ENCODE measurements around the gene RPL7L1.
"Not testable (repeated sequence)": the region's sequence is repeated elsewhere in the genome, so short reads cannot be mapped to it uniquely, and the experiment has no call there.

Gene RPL7L1

GRCh38 chr6:42879372-42880239 lies at the start of gene RPL7L1:
Gene RPL7L1 (plus strand): TSS chr6:42879616. CDS start chr6:42879911, 295 bp downstream.
- peak; percentile 77 for DNase-seq (ENCODE audit: low read depth)

GRCh38 chr6:42831237-42831636 lies 48.2 kb upstream of the RPL7L1 start:
- no peak for DNase-seq (ENCODE audit: low read depth)

GRCh38 chr6:42834056-42834455 lies 45.4 kb upstream of the RPL7L1 start:
- DNase-seq (ENCODE audit: low read depth) = no peak

DNA sequence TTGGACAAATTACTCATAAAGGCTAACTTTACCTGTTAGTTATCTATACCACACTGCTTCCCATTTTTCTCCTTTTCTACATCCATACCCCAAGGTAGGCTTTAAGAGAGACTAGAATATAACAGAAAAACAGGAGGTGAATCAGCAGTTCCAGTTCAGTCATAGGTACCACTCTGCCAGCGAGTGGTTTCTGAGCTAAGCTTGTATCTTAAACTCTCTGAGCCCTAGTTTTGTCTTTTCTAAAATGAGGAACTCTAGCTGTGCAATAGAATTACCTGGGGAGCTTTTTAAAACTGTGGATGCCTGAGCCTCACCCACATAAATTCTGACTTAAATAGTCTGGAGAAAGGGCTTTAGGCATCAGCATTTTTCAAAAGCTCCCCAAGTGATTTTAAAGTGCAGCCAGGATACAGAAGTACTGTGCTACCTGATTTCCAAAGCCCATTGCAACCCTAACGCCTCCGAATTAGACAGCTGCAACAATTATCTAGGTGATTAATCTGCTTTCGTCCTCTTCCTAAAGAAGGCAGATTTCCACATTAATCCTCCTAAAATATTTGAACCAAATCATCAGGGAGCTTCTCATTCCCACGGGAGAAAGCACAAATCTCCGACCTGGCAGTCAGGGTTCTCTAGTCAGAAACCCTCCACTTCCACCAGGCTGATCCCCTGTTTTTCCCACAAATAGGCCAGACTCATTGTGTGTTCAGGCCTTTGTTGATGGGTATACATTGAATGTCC lies 37.4 kb upstream of the RPL7L1 start:
- no peak for DNase-seq (ENCODE audit: low read depth)

- no peak for DNase-seq (ENCODE audit: low read depth)
Measured at GRCh38 chr6:42845327-42845694, 34.1 kb upstream of the RPL7L1 start.

- no peak for DNase-seq (ENCODE audit: low read depth)
Measured at GRCh38 chr6:42846505-42846904, 32.9 kb upstream of the RPL7L1 start.

DNA sequence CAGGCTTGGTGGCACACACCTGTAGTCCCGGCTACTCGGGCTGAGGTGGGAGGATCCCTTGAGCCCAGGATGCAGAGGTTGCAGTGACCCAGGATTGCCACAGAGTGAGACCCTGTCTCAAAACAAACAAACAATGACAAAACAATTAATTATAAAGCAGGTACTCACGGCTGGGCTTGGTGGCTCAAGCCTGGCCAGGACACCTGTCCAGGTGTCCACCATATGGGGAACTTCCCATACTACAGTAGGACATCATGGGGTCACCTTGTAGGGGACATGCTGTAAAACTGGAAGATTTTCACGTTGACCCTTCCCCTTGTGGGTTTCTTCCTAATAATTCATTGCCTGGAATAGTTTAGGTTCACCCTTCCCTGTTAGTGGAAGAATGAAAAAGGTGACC lies 30.7 kb upstream of the RPL7L1 start:
- no peak for DNase-seq (ENCODE audit: low read depth)

DNA sequence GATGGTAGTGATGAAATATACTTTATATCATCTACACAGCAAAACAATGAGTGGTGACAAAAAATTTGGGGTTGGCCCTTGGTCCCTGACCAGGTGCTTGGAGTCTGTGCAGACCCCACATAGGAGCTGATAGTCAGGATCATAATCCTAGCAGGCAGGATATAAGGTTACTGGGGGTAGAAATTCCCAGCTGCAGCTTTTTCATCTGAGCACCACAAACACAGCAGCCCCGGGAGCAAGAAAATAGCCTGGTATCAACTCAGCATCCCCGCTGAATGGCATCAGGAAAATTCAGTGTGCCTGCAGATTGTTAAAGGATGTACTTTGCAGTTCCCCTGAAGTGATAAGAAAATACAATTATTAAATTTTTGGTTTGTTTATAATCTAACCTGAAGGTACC lies 27.8 kb upstream of the RPL7L1 start:
- DNase-seq (ENCODE audit: low read depth) = no peak

- DNase-seq (ENCODE audit: low read depth) = no peak
Measured at GRCh38 chr6:42860036-42860435, 19.4 kb upstream of the RPL7L1 start.

GRCh38 chr6:42860481-42860880 lies 18.9 kb upstream of the RPL7L1 start:
- DNase-seq (ENCODE audit: low read depth) = no peak

DNA sequence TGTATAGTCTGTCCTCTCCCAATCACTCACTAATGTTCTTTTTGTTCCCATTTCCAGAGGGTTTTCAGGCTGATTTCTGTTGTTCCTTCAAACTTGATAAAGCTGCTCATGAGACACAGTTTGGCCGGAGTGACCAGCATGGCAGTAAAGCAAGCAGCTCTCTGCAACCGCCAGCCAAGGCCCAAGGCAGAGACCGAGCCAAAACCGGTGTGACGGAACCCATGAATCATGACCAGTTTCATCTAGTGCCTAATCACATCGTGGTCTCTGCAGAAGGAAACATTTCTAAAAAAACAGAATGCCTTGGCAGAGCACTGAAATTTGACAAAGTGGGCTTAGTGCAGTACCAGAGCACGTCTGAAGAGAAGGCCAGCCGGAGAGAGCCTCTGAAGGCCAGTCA lies 14.8 kb upstream of the RPL7L1 start:
- no peak for DNase-seq (ENCODE audit: low read depth)

- DNase-seq (ENCODE audit: low read depth) = no peak
Measured at GRCh38 chr6:42870145-42870936, 9.1 kb upstream of the RPL7L1 start.

DNA sequence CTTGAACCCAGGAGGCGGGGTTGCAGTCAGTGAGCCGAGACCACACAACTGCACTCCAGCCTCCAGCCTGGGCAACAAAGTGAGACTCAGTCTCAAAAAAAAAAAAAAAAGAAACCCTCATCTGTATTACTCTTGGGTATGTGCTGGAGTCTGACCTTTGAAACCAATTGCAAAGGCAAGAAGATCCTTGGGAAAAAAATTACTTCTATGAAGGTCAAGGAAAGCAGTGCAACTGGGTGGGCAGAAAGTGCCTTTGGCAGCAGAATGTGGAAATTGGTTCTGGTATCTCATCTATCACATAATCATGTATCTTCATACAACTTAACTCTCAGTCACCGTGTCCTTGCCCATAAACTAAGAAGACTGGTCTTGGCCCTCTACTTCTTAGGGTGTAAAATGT lies 7.7 kb upstream of the RPL7L1 start:
- no peak for DNase-seq (ENCODE audit: low read depth)

GRCh38 chr6:42873313-42873712 lies 6.1 kb upstream of the RPL7L1 start:
- DNase-seq (ENCODE audit: low read depth) = no peak

- no peak for DNase-seq (ENCODE audit: low read depth)
Measured at GRCh38 chr6:42877695-42878094, 1.7 kb upstream of the RPL7L1 start.

- DNase-seq (ENCODE audit: low read depth) = not testable (repeated sequence)
Measured at GRCh38 chr6:42880240-42880817, 913 bp downstream of the RPL7L1 start.

GRCh38 chr6:42880871-42881270 lies 1.5 kb downstream of the RPL7L1 start:
- not testable (repeated sequence) for DNase-seq (ENCODE audit: low read depth)

- no peak for DNase-seq (ENCODE audit: low read depth)
Measured at GRCh38 chr6:42885702-42886101, 6.3 kb downstream of the RPL7L1 start.

- not testable (repeated sequence) for DNase-seq (ENCODE audit: low read depth)
Measured at GRCh38 chr6:42888201-42888600, 8.8 kb downstream of the RPL7L1 start.

DNA sequence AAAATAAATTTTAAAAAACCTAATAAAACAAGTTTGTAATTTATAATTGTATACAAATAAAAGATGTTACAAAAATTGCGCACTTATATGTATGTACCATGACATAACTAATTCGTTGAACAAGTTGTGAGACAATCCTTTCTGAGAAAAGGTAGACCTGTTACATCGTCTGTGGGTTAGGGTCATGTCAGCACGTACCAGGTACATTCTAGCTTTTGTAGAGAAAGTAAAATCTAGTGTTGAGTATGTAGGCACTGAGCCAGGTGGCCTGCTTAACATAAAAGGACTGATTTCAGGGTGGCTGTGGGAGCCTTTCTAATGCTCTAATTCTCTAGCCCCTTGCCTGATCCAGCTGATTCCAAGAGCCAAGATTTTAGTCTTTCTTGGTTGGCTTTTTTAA lies 10.4 kb downstream of the RPL7L1 start:
- no peak for DNase-seq (ENCODE audit: low read depth)

DNA sequence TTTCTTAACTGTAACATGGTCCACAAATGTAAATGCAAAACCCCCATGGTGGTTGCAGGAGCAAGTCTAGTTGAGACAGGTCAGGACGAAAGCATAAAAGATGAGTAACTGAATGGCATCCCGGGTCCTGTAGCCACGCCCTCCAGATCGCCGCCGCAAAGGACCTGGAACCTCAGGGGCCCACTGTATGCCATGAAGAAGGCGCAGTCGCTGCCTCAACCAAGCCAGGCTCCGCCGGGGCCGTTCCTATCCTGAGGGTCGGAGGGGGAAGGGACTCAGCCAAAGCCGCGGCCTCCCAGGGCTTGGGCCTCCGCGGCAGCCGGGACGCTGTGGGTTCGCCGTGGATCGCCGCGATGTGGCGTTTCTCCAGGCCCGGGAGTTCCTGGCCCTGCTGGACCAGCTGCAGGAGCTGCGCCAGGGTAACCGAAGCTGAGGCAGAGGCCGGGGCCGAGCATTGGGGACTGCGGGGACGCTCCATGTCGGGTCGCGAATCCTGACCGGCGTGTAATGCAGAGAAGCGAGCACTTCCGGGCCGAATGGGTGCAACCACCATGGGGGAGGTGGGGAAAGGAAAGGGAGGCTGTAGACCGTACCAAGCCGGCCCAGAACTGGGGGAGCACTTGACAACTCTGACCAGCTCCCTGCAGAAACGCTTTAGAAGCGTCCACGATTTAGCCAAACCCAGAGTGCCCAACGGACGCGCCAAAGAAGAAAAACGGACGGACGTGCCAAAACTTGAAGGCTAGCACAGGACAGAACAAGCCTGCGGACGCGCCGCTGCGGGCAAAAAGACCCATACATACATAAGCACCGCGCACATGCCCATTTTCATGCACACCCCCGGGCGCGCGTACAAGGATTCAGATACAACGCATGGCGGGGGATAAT lies 11.1 kb downstream of the RPL7L1 start:
- DNase-seq (ENCODE audit: low read depth) = peak; percentile 86
